ENCODE results near the gene DAO.

DAO gene

DNA sequence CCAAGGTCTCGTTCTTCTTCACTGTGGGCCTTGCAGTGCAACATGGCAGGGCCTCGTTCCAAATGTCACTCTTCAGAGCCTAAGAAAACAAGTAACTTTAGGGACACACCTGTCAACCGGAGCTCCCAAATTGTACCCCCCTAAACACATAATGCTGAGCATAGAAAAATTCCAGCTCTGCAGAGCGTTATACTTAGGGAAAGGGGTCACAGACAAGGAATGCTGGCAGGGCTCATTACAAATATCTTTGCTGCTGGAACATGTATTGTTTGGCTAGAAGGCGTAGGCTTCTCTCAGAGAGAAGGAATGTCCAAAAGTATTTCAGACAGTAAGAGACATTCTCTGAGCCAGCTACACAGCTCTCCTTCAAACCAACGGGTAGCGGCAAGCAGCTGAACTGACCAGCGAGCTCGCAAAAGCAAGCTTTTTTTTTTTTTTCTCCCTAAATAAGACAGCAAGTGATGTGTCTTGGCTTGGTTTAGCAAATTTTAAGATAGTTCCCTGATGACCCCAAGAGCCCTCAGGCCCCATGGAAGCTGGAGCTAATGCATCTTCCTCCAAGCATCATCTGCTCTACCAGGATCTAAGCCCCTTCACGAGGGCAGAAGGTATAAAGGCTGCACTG is 47.0 kb upstream of the DAO start:
- no peak overlapping the region for H3K4me2 ChIP-seq (ENCODE audit: low read depth, low read length, poor library complexity, severe bottlenecking)
- peaks cover 18% of the 10 kb centered on the region for H3K4me1 ChIP-seq (ENCODE audit: insufficient read depth, low read length, poor library complexity, severe bottlenecking)
- no peaks in the 10 kb centered on the region for H4K20me1 ChIP-seq (ENCODE audit: insufficient read depth, low read length, poor library complexity, severe bottlenecking)
- H3F3A ChIP-seq (ENCODE audit: low read depth), result peaks cover 4% of the 10 kb centered on the region; the same call in 1 of the 2 replicates
- no peaks in the 10 kb centered on the region for H3K9me2 ChIP-seq (replicated peaks; ENCODE audit: low read depth, low read length)
- H3K9me3 ChIP-seq (ENCODE audit: insufficient read depth, low read depth, low read length), result no peaks in the 10 kb centered on the region
- no peak for TF ChIP-seq EZH2phosphoT487 (IDR thresholded peaks at IDR 0.05; ENCODE audit: borderline replicate concordance)
- TF ChIP-seq, protein P1, sequence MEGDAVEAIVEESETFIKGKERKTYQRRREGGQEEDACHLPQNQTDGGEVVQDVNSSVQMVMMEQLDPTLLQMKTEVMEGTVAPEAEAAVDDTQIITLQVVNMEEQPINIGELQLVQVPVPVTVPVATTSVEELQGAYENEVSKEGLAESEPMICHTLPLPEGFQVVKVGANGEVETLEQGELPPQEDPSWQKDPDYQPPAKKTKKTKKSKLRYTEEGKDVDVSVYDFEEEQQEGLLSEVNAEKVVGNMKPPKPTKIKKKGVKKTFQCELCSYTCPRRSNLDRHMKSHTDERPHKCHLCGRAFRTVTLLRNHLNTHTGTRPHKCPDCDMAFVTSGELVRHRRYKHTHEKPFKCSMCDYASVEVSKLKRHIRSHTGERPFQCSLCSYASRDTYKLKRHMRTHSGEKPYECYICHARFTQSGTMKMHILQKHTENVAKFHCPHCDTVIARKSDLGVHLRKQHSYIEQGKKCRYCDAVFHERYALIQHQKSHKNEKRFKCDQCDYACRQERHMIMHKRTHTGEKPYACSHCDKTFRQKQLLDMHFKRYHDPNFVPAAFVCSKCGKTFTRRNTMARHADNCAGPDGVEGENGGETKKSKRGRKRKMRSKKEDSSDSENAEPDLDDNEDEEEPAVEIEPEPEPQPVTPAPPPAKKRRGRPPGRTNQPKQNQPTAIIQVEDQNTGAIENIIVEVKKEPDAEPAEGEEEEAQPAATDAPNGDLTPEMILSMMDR (conservative IDR thresholded peaks at IDR 0.05; ENCODE audit: low read length), result no peak
- H3K27me3 ChIP-seq (ENCODE audit: insufficient read depth, low read length, poor library complexity, severe bottlenecking), result no peaks in the 10 kb centered on the region
- no peak overlapping the region for H3K9ac ChIP-seq (ENCODE audit: low read depth, low read length, poor library complexity, severe bottlenecking)
- peaks cover 42% of the 10 kb centered on the region; the same call in 1 of the 2 replicates for H3K36me3 ChIP-seq (ENCODE audit: insufficient read depth, low read length)
- H3K4me3 ChIP-seq (ENCODE audit: low read length, poor library complexity, severe bottlenecking), result no peak overlapping the region
- peaks cover 28% of the 10 kb centered on the region for H3K79me2 ChIP-seq (ENCODE audit: insufficient read depth, low read length)
- H2AFZ ChIP-seq (ENCODE audit: low read length), result no peak overlapping the region

DNA sequence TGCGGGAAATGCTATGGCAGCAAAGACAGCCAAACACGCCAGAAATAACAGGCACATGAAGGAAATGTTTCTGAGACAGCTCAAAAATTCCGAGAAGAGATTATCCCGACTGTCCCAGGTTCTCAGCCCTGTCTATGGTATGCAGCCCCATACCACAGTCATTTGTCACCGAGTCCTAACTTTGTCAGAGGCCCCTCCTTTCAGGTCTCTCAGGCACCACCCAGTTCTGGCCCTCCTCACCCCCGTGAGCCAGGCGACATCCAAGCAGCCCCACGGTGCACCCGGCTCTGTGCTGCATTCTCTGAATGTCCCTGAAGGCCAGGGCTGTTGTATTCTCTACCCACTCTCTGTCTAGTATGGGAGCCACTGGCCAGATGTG is 46.5 kb upstream of the DAO start:
- Histone ChIP-seq H3K9me3 (ENCODE audit: insufficient read depth, low read depth, low read length) (no peaks in the 10 kb centered on the region), H3K4me2 (ENCODE audit: low read depth, low read length, poor library complexity, severe bottlenecking) (no peak overlapping the region), H2AFZ (ENCODE audit: low read length) (no peak overlapping the region), H3K36me3 (ENCODE audit: insufficient read depth, low read length) (peaks cover 42% of the 10 kb centered on the region; the same call in 1 of the 2 replicates), H4K20me1 (ENCODE audit: insufficient read depth, low read length, poor library complexity, severe bottlenecking) (no peaks in the 10 kb centered on the region), H3F3A (ENCODE audit: low read depth) (peaks cover 6% of the 10 kb centered on the region; the same call in 1 of the 2 replicates), H3K4me3 (ENCODE audit: low read length, poor library complexity, severe bottlenecking) (no peak overlapping the region), H3K9me2 (replicated peaks; ENCODE audit: low read depth, low read length) (no peaks in the 10 kb centered on the region), H3K4me1 (ENCODE audit: insufficient read depth, low read length, poor library complexity, severe bottlenecking) (peaks cover 22% of the 10 kb centered on the region), H3K9ac (ENCODE audit: low read depth, low read length, poor library complexity, severe bottlenecking) (no peak overlapping the region), H3K27me3 (ENCODE audit: insufficient read depth, low read length, poor library complexity, severe bottlenecking) (no peaks in the 10 kb centered on the region), H3K79me2 (ENCODE audit: insufficient read depth, low read length) (peaks cover 28% of the 10 kb centered on the region)
- no peak for TF ChIP-seq EZH2phosphoT487 (IDR thresholded peaks at IDR 0.05; ENCODE audit: borderline replicate concordance)
- TF ChIP-seq, protein P1 (conservative IDR thresholded peaks at IDR 0.05; ENCODE audit: low read length), result no peak

DNA sequence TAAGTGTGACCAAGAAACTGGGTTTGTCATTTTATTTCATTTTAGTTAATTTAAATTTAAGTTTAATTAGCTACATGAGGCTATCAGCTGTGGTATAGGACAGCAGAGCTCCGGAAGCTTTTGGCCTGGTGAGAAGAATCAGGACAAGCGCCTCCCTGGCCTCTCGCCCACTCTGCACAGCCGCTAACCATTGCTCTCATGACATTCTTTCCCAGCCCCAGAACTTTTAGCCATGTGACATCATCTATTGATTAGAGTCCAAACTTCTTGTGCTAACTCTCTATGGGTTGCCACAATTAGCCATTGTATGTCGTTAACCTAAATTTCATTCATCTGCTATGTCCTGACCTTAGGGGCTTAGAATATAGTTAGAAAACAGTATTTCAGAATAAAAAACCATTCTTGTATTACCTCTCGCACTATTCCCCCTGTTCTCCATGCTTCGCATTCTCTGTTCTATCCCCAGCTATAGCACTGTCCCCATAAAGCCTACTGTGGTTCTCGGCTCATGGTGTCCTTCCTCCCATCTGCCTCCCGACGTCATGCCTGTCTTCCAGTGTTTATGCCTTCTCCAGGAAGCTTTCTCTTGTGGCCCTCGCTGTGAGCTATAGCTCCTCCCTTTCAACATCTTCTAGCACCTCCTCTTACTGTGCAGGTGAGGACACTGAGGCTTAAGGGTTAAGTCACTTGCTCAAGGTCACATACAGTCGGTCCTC is 46.0 kb upstream of the DAO start:
- peaks cover 6% of the 10 kb centered on the region; the same call in 1 of the 2 replicates for H3F3A ChIP-seq (ENCODE audit: low read depth)
- H3K9ac ChIP-seq (ENCODE audit: low read depth, low read length, poor library complexity, severe bottlenecking), result no peak overlapping the region
- H3K36me3 ChIP-seq (ENCODE audit: insufficient read depth, low read length), result peaks cover 42% of the 10 kb centered on the region; the same call in 1 of the 2 replicates
- H3K4me1 ChIP-seq (ENCODE audit: insufficient read depth, low read length, poor library complexity, severe bottlenecking), result peaks cover 27% of the 10 kb centered on the region
- H3K27me3 ChIP-seq (ENCODE audit: insufficient read depth, low read length, poor library complexity, severe bottlenecking), result no peaks in the 10 kb centered on the region
- H3K79me2 ChIP-seq (ENCODE audit: insufficient read depth, low read length), result peaks cover 30% of the 10 kb centered on the region
- H4K20me1 ChIP-seq (ENCODE audit: insufficient read depth, low read length, poor library complexity, severe bottlenecking), result no peaks in the 10 kb centered on the region
- H3K9me3 ChIP-seq (ENCODE audit: insufficient read depth, low read depth, low read length), result no peaks in the 10 kb centered on the region
- TF ChIP-seq, protein P1 (conservative IDR thresholded peaks at IDR 0.05; ENCODE audit: low read length), result no peak
- no peak for TF ChIP-seq EZH2phosphoT487 (IDR thresholded peaks at IDR 0.05; ENCODE audit: borderline replicate concordance)
- no peak overlapping the region for H2AFZ ChIP-seq (ENCODE audit: low read length)
- H3K4me3 ChIP-seq (ENCODE audit: low read length, poor library complexity, severe bottlenecking), result no peak overlapping the region
- no peak overlapping the region for H3K4me2 ChIP-seq (ENCODE audit: low read depth, low read length, poor library complexity, severe bottlenecking)
- H3K9me2 ChIP-seq (replicated peaks; ENCODE audit: low read depth, low read length), result no peaks in the 10 kb centered on the region

Data from Loucy (cell line).